ENCODE results near the gene PITPNB. TPM values are rescaled to one million over a fixed set of nuclear protein-coding genes. Genes with fewer than 3 reads are reported as not detected.

PITPNB gene
- total and polyA plus RNA-seq, 2 of the 13 experiments (the other 11 are each of a cell fraction or from before 2014, with no cell fraction given) = 17.0 to 30.1 TPM

DNA sequence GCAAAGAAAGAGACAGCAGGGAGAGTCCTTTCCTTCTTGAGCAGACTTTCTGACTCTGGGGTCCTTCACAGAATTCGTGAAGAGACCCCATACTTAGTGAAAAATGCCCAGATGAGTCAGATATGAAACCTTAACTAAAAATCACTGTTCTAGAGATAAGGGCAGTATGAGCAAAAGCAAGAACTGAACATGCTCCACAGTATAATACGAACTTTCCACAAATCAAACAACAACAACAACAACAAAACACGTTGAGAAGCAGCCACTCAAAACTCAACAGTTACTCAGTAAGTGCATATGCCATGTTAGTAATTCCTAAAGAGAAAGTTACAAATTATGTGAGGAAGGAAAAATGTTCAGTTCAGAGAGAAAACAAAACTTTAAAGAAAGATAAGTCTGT is 44.3 kb downstream of the PITPNB start:
- Histone ChIP-seq H3K36me3 (replicated peaks in 1 of 2; ENCODE audit: control insufficient read depth in 1 of 2, insufficient read depth in 2 of 2, low read length in 2 of 2) (peaks cover 4 to 41% of the 10 kb centered on the region in 2 experiments; a peak in 4 of 5 replicates), H3K27me3 (ENCODE audit: control insufficient read depth in 1 of 2, insufficient read depth in 2 of 2, low read length in 2 of 2) (no peaks in the 10 kb centered on the region)
- CTCF ChIA-PET (ENCODE audit: low intra/inter-chr PET ratio, low total read pairs) = no interaction called here

DNA sequence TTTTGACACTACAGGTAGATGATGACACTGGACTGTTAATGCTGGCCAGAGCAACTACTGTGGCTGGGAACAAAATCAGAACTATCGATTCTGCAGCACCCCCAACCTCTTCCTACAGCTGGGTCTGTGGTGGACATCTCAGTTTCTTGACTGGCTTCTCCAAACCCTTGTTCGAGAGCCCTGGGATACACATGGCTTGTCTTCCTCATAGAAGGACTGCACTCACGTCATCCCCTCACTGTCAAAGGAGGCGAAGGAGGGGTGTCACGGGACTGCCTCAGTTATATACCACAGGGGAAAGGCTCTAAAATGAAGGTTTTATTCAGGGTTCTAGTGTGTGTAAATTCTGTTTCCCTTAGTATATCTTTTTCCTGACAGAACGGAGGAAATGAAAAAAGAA is 44.9 kb downstream of the PITPNB start:
- no peak overlapping the region for H3K9ac ChIP-seq (ENCODE audit: insufficient read depth, low read depth, low read length)
- WGBS (ENCODE audit: low lambda C conversion rate) = over 99% methylated on average over 5 of the region's 6 CpGs
- no peak overlapping the region for H3K4me3 ChIP-seq (replicated peaks in 1 of 3; ENCODE audit: insufficient read depth in 1 of 3, low read depth in 2 of 3, low read length in 3 of 3)
- CTCF ChIA-PET (ENCODE audit: low intra/inter-chr PET ratio, low total read pairs) = no interaction called here
- H3K36me3 ChIP-seq (replicated peaks in 1 of 2; ENCODE audit: control insufficient read depth in 1 of 2, insufficient read depth in 2 of 2, low read length in 2 of 2) = peaks cover 4 to 41% of the 10 kb centered on the region in 2 experiments; a peak in 4 of 5 replicates
- in situ Hi-C loops (cut with HindIII; ENCODE audit: extremely low pct_ligation_motif_present, low pct_unique_long_range_greater_than_20kb) (no loop called here), intact Hi-C loops (cut with micrococcal nuclease; ENCODE audit: unreplicated experiment) (no loop called here)
- ATAC-seq (no peak), FAIRE-seq (no peak), DNase-seq (ENCODE audit: low spot score) (no peak)
- H3K4me2 ChIP-seq (ENCODE audit: low read depth, low read length) = no peak overlapping the region
- H2AFZ ChIP-seq (ENCODE audit: low read length) = no peak overlapping the region
- H3K9me3 ChIP-seq (ENCODE audit: low read length) = no peaks in the 10 kb centered on the region
- POLR2A ChIA-PET = no interaction called here
- H3K27ac ChIP-seq (ENCODE audit: extremely low read length, insufficient read depth, low read length) = no peak overlapping the region
- H3K4me1 ChIP-seq (ENCODE audit: insufficient read depth, low read length) = peaks cover 31% of the 10 kb centered on the region
- peaks cover 28% of the 10 kb centered on the region for H3K79me2 ChIP-seq (ENCODE audit: insufficient read depth, low read length)
- H3K27me3 ChIP-seq (ENCODE audit: control insufficient read depth in 1 of 2, insufficient read depth in 2 of 2, low read length in 2 of 2) = no peaks in the 10 kb centered on the region
- no peaks in the 10 kb centered on the region for H4K20me1 ChIP-seq (ENCODE audit: insufficient read depth, low read length)
- no TSS peak for BruUV-seq (replicated peaks)
- TF ChIP-seq, protein P1, sequence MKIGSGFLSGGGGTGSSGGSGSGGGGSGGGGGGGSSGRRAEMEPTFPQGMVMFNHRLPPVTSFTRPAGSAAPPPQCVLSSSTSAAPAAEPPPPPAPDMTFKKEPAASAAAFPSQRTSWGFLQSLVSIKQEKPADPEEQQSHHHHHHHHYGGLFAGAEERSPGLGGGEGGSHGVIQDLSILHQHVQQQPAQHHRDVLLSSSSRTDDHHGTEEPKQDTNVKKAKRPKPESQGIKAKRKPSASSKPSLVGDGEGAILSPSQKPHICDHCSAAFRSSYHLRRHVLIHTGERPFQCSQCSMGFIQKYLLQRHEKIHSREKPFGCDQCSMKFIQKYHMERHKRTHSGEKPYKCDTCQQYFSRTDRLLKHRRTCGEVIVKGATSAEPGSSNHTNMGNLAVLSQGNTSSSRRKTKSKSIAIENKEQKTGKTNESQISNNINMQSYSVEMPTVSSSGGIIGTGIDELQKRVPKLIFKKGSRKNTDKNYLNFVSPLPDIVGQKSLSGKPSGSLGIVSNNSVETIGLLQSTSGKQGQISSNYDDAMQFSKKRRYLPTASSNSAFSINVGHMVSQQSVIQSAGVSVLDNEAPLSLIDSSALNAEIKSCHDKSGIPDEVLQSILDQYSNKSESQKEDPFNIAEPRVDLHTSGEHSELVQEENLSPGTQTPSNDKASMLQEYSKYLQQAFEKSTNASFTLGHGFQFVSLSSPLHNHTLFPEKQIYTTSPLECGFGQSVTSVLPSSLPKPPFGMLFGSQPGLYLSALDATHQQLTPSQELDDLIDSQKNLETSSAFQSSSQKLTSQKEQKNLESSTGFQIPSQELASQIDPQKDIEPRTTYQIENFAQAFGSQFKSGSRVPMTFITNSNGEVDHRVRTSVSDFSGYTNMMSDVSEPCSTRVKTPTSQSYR (CRISPR knock-in tag; IDR thresholded peaks at IDR 0.05; ENCODE audit: borderline replicate concordance) = no peak
- TF ChIP-seq, protein P2, sequence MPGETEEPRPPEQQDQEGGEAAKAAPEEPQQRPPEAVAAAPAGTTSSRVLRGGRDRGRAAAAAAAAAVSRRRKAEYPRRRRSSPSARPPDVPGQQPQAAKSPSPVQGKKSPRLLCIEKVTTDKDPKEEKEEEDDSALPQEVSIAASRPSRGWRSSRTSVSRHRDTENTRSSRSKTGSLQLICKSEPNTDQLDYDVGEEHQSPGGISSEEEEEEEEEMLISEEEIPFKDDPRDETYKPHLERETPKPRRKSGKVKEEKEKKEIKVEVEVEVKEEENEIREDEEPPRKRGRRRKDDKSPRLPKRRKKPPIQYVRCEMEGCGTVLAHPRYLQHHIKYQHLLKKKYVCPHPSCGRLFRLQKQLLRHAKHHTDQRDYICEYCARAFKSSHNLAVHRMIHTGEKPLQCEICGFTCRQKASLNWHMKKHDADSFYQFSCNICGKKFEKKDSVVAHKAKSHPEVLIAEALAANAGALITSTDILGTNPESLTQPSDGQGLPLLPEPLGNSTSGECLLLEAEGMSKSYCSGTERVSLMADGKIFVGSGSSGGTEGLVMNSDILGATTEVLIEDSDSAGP (CRISPR knock-in tag; IDR thresholded peaks at IDR 0.05; ENCODE audit: borderline replicate concordance) = no peak
- no peak for TF ChIP-seq KLF13 (CRISPR knock-in tag; IDR thresholded peaks at IDR 0.05)
- TF ChIP-seq ZNF768 (CRISPR knock-in tag; IDR thresholded peaks at IDR 0.05) = no peak
- TF ChIP-seq, protein P3, sequence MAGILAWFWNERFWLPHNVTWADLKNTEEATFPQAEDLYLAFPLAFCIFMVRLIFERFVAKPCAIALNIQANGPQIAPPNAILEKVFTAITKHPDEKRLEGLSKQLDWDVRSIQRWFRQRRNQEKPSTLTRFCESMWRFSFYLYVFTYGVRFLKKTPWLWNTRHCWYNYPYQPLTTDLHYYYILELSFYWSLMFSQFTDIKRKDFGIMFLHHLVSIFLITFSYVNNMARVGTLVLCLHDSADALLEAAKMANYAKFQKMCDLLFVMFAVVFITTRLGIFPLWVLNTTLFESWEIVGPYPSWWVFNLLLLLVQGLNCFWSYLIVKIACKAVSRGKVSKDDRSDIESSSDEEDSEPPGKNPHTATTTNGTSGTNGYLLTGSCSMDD (CRISPR knock-in tag; IDR thresholded peaks at IDR 0.05) = no peak
- no peak for TF ChIP-seq HNF4G (IDR thresholded peaks at IDR 0.05; ENCODE audit: borderline replicate concordance, low read depth, low read length)
- TF ChIP-seq HNF4G (CRISPR knock-in tag; IDR thresholded peaks at IDR 0.05; ENCODE audit: borderline replicate concordance, low read depth) = no peak
- no peak for TF ChIP-seq WIZ (CRISPR knock-in tag; IDR thresholded peaks at IDR 0.05)
- TF ChIP-seq, protein P4, sequence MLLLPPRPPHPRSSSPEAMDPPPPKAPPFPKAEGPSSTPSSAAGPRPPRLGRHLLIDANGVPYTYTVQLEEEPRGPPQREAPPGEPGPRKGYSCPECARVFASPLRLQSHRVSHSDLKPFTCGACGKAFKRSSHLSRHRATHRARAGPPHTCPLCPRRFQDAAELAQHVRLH (CRISPR knock-in tag; IDR thresholded peaks at IDR 0.05; ENCODE audit: borderline replicate concordance, low read depth) = no peak
- TF ChIP-seq PHF8 (CRISPR knock-in tag; IDR thresholded peaks at IDR 0.05) = no peak
- no peak for TF ChIP-seq ZNF761 (CRISPR knock-in tag; conservative IDR thresholded peaks at IDR 0.05)
- no peak for TF ChIP-seq MED13 (CRISPR knock-in tag; IDR thresholded peaks at IDR 0.05)
- no peak for TF ChIP-seq ZNF143 (CRISPR knock-in tag; IDR thresholded peaks at IDR 0.05)
- no peak for TF ChIP-seq FOXK2 (IDR thresholded peaks at IDR 0.05)

More for the DNA sequence above, 44.3 kb downstream of the PITPNB start:
- Histone ChIP-seq H3K4me3 (replicated peaks in 1 of 3; ENCODE audit: insufficient read depth in 1 of 3, low read depth in 2 of 3, low read length in 3 of 3) (no peak overlapping the region), H4K20me1 (ENCODE audit: insufficient read depth, low read length) (no peaks in the 10 kb centered on the region), H3K9me3 (ENCODE audit: low read length) (no peaks in the 10 kb centered on the region), H3K4me2 (ENCODE audit: low read depth, low read length) (no peak overlapping the region), H3K9ac (ENCODE audit: insufficient read depth, low read depth, low read length) (no peak overlapping the region), H3K4me1 (ENCODE audit: insufficient read depth, low read length) (peaks cover 26% of the 10 kb centered on the region), H3K27ac (ENCODE audit: extremely low read length, insufficient read depth, low read length) (no peak overlapping the region), H2AFZ (ENCODE audit: low read length) (no peak overlapping the region), H3K79me2 (ENCODE audit: insufficient read depth, low read length) (peaks cover 23% of the 10 kb centered on the region)
- in situ Hi-C loops (cut with HindIII; ENCODE audit: extremely low pct_ligation_motif_present, low pct_unique_long_range_greater_than_20kb) = no loop called here
- ATAC-seq = no peak
- no peak for DNase-seq (ENCODE audit: low spot score)
- WGBS (ENCODE audit: low lambda C conversion rate) = 92% methylated on average over 3 of the region's 3 CpGs
- FAIRE-seq = no peak
- POLR2A ChIA-PET = no interaction called here
- no TSS peak for BruUV-seq (replicated peaks)
- no peak for TF ChIP-seq CHCHD3 (CRISPR knock-in tag; IDR thresholded peaks at IDR 0.05)
- intact Hi-C loops (cut with micrococcal nuclease; ENCODE audit: unreplicated experiment) = no loop called here
